GM18907 (cell line): ENCODE results near the gene TRRAP.

Experiments
- ATAC-seq: cut with Tn5 transposase; IDR thresholded peaks from one replicate; pipeline ENCODE4 v1.9.1; 2021; ENCODE audit warnings: mild to moderate bottlenecking, moderate library complexity; ENCODE audit not compliant: unreplicated experiment

TRRAP gene

DNA sequence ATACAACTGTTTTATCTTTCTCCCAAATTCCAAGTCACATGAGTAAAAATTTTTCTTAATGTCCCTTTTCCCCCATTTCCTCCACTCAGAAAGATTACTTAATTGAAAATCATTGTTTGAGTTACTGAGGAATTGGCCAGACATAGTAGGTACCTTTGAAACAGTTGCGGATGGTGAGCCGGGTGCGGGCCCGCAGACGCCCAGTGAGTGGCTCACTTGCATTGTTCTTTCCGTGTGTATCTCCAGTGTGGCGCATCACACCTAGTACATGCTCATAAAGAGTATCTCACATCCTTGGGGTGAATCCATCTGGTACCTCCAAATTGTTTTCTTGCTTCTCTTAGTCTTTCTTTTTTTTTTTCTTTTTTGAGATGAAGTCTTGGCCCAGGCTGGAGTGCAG, 14.3 kb downstream of the TRRAP start:
- no peak for ATAC-seq

DNA sequence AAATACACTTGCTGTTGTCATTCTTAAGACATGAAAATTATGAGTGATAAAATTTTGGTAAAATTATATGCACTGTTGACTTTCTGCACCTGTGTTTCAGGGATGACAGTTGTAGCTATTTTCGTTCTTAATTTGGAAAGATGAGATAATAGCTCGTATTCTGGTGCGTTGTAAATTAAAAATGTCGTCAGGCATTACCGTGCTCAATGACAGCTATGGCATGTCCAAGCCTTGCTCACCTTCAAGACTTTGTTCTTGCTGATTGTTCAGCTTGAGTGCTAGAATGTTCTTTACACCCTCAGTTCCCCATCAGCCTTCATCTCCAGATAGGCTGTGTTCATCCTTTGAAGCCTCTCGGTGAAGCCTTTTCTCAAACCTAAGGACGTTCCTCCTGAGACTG, 21.5 kb downstream of the TRRAP start:
- ATAC-seq = no peak

DNA sequence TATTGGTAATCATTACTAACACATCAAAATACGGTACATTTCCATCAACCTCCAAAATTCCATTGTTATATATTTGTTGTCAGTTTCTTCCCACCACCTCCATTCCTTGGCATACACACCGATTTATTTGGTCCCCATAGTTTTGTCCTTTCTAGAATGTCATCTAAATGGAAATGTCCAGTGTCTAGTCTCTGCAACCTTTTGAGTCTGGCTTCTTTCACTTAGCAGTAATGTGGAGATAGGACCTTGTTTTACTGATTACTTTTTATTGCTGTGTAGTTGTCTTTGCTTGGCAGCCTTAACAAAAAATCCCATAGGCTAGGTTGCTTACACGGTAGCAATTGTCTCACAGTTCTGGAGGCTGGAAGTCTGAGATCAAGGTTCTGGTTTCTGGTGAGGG, 22.5 kb downstream of the TRRAP start:
- no peak for ATAC-seq

DNA sequence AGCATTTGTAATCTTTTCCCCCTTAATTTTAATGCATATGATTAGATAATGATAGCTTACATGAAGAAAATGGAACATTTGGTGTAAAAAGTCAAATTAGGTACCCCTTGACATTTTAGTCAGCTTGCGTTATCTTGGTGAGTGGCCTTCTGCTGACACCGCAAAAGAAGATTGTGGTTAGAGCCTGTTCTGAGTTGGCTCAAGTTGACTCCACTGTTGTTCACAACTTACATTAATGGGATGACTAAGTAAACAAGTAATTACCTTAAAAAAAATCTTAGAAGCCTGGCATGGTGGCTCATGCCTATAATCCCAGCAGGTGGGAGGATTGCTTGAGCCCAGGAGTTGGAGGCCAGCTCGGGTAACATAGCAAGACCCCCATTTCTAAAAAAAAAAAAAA, 24.2 kb downstream of the TRRAP start:
- ATAC-seq = no peak

DNA sequence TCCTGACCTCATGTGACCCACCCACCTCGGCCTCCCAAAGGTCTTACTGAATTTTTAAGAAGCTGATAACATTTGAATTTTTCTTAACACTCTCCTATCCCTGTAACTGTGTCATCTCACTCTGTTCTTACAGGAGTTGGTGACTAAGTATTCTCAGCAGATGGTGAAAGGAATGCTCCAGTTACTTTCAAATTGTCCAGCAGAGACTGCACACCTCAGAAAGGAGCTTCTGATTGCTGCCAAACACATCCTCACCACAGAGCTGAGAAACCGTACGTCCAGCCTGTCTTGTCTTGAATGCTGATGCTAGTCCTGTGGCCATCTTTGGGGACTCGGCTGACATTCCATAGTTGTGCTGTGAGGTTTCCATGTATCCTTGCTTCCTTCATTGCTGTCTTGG, 24.9 kb downstream of the TRRAP start:
- ATAC-seq = no peak

DNA sequence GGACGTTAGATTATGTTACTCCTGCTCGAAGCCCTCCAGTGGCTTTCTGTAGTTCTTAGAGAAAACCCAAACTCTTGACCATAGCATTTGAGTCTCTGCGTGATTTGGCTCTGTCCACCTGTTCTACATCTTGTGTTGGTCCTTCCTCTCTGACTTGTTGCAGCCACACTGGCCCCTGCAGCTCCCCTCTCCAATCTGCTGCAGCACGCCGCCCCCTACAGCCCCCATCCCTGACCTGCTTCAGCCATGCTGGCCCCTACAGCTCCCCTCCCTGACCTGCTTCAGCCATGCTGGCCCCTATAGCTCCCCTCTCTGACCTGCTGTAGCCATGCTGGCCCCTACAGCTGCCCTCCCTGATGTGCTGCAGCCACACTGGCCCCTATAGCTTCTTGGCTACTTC, 29.2 kb downstream of the TRRAP start:
- ATAC-seq = no peak

DNA sequence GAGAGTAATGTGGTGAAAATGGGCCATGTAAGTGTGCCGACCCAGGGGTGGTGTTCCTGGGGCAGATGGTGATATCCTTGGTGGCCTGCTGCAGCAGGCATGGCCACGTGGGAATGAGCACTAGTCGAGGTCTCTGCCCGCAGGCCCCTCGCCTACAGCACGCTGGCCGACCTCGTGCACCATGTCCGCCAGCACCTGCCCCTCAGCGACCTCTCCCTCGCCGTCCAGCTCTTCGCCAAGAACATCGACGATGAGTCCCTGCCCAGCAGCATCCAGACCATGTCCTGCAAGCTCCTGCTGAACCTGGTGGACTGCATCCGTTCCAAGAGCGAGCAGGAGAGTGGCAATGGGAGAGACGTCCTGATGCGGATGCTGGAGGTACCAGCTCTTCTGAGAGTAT, 30.3 kb downstream of the TRRAP start:
- no peak for ATAC-seq

DNA sequence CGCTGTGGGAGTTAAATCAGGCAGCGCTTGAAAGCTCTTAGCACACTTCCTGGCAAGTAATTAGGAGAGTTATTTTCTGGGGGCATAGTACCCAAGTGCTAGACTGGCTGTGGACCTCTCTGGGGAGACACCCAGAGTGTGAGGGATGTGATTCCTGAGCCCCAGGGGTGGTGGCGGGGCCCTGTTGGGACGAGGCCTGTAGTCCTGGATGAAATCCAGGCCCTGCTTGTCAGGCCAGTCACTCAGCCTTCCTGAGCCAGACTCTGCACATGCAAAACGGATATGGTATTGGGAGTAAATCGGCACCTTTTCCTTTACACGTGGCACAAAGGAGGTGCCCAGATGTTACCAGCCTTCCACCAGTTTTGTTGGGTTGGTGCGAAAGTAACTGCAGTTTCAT, 31.2 kb downstream of the TRRAP start:
- no peak for ATAC-seq

DNA sequence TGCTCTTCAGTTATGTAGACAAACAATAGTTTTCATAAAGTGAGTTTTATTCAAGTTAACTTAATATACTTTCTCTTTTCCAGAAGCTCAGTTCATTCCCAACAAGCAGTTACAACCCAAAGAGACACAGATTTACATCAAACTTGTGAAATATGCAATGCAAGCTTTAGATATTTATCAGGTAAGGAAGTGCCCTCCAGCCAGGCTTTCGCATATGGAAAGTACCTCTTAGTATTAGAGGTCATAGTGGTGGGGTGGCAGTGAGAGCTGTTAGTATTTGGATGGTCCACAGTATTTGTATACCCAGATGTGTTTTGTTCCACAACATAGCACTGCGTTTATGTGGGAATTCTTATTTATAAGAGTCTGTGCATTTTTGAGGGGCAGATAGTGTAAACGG, 32.1 kb downstream of the TRRAP start:
- no peak for ATAC-seq

DNA sequence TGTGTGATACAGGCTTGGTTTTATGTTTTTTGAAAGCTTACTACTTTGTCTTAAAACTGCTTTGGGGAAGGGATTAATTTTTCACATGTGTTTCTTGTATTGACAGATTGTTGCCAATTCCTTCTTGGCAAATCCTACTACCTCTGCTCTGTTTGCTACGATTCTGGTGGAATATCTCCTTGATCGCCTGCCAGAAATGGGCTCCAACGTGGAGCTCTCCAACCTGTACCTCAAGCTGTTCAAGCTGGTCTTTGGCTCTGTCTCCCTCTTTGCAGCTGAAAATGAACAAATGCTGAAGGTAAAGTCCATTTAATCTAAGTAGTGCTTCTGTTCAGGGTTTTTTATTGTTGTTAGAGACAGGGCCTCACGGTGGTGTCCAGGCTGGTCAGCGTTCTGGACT, 33.6 kb downstream of the TRRAP start:
- ATAC-seq = no peak

DNA sequence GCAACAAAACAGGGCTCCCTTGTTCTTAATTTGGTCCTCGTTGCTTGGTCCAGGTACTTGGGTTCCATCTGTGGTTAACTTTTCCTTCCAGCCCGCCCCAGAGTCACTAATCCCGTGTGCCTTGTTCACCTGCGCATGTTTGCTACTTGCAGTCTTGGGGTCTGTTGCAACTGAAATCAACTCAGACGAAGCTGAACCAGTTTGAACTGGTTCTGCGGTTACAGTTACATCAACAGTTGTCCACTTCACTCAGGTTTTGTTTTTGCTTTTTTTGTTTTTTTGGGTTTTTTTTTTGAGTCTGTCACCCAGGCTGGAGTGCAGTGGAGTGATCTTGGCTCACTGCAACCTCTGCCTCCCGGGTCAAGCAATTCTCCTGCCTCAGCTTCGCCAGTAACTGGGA, 34.7 kb downstream of the TRRAP start:
- ATAC-seq = no peak

DNA sequence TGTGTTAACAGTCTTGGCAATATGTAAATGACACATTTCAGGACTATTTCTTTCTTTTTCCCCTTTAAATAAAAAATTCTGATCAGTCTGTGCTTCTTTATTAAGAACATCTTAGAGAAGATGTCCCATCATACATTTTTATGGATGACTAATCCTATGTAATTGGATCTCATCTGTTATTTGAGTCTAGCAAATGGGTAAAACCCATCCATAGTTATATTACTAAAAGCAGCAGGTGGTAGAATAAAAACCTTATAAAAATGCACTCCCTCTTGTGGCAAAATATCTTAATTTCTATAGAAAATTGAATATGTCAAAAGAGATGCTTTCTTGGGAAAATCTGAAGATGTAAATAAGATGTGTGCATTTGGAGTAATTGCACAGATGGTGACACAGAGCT, 35.3 kb downstream of the TRRAP start:
- ATAC-seq = no peak

DNA sequence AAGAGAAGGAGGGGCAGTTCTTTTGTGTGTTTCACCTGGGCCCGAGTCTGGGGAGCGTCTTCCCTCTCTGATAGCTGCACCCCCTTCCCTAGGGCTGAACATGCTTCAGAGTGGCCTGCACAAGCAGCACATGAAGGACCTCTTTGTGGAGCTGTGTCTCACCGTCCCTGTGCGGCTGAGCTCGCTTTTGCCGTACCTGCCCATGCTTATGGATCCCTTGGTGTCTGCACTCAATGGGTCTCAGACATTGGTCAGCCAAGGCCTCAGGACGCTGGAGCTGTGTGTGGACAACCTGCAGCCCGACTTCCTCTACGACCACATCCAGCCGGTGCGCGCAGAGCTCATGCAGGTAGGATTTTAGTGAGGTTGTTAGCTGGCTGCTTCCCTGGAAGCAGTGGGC, 39.0 kb downstream of the TRRAP start:
- ATAC-seq = no peak

DNA sequence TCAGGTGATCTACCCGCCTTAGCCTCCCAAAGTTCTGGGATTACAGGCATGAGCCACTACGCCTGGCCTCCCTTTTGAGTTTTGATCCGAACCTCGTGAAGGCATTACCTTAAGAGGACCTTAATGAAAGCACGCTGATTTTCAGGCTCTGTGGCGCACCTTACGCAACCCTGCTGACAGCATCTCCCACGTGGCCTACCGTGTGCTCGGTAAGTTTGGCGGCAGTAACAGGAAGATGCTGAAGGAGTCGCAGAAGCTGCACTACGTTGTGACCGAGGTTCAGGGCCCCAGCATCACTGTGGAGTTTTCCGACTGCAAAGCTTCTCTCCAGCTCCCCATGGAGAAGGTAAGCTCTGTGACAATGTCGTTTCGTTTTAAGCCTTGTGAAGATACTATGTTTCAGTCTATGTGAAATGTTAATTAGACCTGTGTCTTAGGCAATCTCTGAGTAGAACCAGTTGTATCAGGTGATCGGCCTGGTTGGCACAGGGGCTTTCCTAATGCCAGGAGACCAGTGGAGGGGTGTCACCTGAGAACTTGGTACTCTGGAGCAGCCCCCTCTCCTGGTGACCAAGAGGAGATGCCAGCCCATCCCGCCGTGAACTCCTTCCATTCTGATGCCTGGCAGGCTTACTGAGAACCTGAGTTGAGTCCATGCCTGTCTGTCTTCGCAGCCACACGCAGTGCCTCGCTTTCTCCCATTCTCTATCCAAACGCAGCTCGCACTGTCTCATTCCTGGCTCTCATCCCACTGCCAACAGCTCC, 43.5 kb downstream of the TRRAP start:
- no peak for ATAC-seq

DNA sequence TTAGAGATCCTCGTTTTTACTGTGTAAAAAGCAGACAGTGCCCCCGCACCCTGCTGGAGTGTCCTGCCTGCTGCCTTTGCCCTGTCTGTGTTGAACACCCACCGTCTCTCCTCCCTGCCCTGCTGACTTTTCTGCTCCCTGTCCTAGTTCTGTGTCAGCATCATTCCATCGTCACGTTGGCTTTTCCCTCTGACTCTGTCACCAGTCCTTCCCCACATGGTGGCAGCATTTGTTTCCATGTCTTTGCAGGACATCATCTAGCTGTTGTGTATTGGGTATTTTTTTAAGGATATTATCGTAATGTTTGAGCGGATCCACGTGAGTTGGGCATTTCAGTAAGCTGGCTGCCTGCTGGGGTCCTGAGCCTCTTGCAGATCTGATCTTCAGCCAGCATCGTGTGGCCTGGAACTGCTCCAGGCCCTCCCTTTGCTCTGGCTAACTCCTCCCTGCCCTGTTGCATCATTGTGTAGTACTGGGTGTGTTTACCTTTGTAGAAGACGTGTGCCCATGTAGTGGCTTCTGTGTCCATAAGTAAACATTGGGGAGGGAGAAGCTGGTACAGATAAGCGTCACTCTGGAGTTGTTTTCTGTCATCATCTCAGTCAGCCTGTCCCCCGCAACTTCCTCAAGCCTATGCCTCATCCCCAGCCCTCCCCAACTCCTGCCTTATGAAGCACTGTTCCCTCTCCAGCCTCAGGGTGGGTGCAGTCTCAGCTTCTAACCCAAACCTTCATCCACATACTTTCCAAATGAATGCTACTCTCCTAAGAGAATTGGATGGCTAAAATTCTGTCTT, 44.3 kb downstream of the TRRAP start:
- ATAC-seq = no peak

DNA sequence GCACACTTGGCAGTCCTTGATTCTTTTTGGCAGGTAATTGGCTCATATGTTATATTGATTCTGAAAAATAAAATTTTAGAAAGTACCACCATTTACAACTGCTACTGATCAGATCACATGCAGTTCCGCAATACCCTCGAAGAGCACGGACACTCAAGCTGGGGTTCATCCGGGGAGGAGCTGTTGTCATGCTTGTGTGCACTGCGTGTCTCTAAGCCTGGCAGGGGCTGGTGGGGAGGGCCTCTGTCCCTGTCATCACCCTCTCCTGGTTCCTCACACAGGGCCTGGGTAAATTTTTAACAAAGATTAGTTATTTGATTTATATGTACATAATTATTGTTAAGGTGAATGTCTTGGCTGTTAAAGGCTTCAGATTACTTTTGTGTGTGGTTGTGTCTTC, 45.2 kb downstream of the TRRAP start:
- ATAC-seq = no peak

DNA sequence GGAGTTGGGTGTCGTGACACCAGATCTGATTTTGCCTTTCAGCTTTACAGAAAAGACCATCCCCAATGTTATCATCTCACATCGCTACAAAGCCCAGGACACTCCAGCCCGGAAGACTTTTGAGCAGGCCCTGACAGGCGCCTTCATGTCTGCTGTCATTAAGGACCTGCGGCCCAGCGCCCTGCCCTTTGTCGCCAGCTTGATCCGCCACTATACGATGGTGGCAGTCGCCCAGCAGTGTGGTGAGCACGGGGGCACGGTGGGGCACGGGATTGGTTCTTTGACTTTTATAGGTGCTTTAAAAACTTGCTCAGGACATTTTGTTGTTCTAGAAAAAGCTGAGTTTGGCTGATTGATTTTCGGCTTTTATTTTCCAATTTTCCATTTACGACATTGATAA, 48.8 kb downstream of the TRRAP start:
- ATAC-seq = no peak

DNA sequence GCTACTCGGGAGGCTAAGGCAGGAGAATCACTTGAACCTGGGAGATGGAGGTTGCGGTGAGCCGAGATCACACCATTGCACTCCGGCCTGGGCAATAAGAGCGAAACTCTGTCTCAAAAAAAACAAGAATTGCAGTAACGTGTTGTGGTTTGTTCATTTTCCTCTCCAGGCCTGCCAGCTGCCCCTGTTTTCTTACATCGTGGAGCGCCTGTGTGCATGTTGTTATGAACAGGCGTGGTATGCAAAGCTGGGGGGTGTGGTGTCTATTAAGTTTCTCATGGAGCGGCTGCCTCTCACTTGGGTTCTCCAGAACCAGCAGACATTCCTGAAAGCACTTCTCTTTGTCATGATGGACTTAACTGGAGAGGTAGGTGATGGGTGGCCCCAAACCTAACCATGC, 52.1 kb downstream of the TRRAP start:
- ATAC-seq = peak; percentile 38

DNA sequence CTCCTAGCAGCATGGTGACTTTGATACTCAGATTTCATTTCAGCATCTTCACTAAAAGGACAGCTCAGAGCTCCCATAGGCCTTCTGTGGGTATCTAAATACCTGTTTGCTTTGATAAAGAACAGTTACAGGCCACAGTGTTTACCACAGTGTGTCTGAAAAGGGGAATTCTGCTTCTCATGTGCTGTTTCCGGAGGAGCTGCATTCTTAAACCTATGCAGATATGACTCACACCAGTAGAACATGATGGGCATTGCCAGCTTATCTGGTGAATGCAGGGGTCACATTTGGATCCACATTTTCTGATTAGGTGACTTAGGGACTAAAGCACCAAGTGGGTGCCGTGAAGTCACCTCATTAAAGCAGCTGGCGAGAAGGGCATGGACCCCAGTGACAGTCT, 52.6 kb downstream of the TRRAP start:
- peak; percentile 70 for ATAC-seq

DNA sequence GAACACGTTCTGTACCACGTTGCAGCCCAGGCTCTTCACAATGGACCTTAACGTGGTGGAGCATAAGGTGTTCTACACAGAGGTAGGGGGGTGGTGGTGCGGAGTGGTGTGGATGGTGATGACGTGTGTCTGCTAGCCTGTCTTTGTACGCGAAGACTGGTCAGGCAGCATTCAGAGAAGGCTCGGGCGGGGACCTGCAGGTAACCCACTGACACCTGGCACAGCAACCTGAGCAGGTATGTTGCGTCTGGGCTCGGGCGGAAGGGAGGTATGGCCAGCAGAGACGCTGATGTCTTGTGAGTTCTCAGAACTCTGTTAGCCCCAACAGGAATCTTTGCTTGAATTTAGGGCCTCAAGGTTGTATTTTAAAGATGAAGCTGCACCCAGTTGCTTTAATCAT, 55.0 kb downstream of the TRRAP start:
- ATAC-seq = no peak

DNA sequence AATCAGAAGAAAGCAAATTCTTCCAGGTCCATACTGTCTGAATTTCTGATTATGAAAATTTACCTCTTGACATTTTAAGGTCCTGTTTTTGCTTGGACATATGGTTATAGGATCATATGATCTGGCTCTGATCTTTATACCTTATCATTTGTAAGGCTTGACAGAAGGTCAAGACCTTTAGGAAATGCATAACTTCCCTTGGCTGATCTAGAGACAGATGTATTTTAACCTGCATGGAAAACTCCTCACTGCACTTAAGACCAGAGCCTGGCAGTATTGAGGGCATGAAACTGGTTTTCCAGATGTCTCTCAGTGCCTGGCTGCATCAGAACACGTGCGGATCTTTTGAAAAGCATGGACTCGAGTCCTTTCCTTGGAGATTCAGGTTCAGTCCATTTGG, 55.9 kb downstream of the TRRAP start:
- ATAC-seq = no peak

DNA sequence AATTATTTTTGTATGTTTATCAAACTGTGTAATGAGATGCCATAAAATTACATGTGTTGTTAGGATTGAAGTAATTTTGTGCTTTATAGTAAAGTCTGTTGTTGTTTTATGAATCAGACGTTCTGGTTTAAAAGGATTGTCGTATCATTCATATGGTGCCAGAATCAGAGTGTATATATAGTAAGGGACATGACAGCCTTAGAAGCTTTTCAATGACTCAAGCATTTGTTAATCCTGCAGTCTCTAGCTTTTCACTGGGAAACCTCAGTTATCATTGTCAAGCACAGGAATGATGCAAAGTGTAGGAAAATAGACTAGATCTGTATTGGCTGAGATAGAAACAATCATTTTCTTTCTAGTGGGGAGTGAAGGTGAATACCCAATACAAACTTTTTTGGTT, 57.5 kb downstream of the TRRAP start:
- ATAC-seq = no peak

DNA sequence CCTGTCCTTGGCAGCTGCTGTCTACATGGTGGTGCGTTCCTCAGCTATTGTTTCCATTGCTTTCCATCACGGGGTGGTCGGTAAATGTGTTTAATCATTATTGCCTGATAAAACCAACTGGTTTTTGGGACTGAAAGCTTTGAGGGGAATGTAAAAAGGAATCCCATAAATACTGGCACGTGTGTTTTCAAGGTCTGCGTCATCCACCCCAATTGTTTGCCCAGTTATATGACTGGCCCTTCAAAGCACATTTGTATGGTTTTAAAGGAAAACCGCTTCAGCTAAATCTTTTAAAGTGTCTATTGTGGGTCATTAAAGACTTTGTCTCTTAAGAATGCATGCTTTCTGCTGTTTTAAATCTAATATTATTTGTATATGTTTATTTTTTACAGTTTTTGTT, 65.0 kb downstream of the TRRAP start:
- ATAC-seq = no peak
